HG03039 (cell line): Measurements from ENCODE around the gene MAEA.
"Not testable (repeated sequence)": the region's sequence is repeated elsewhere in the genome, so short reads cannot be mapped to it uniquely, and the experiment has no call there.

Experiments
- ATAC-seq: cut with Tn5 transposase; IDR thresholded peaks from one replicate; pipeline ENCODE4 v1.9.1; 2021; ENCODE audit warnings: mild to moderate bottlenecking, moderate library complexity; ENCODE audit not compliant: unreplicated experiment

The MAEA gene

DNA sequence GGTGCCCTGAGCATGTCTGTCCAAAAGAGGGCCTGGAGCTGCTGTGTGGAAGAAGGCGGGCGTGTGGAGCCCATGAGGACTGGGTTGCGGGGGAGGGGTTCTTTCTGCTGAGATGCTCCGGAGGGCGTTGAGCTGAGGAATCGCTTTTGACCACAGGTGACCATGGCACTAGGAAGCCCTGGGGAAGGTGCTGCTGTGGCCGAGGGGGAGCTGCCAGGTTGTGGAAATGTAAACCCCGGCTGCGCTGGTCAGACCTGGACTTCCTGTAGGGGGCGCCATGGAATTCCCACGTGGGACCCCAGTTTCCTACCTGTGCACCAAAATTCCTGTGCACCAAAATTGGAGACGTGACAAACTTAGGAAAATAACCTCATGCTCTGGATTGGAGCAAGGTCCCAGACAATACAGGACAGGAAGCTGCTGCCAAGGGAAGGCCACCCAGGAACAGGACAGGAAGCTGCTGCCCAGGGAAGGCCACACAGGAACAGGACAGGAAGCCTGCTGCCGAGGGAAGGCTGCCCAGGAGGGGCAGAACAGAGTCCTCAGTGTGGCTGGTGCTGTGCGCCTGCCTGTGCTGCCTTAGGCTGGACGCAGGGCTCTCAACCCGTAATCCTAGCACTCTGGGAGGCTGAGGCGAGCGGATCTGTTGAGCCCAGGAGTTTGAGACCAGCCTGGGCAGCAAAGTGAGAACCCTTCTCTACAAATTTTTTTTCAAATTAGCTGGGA, 29.0 kb downstream of the MAEA start:
- ATAC-seq = no peak

DNA sequence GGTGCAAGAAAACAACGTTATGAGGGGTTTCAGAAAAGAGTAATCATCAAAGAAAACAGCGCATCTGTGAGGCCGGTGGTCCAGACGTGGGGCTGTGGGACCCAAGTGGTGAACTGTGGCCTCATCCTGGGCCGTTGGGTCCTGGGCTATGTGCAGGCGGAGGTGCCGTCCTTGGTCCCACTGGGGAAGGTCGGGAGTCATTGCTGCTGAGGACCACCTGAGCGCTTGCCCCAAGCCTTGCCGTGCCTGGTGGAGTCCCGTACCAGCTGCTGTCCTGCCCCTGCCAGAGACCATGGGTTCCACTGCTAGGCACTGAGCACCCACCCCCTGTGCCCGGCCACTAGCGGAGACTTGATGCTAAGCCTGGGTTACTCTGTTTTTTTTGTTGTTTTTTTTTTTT, 31.8 kb downstream of the MAEA start:
- ATAC-seq = no peak

DNA sequence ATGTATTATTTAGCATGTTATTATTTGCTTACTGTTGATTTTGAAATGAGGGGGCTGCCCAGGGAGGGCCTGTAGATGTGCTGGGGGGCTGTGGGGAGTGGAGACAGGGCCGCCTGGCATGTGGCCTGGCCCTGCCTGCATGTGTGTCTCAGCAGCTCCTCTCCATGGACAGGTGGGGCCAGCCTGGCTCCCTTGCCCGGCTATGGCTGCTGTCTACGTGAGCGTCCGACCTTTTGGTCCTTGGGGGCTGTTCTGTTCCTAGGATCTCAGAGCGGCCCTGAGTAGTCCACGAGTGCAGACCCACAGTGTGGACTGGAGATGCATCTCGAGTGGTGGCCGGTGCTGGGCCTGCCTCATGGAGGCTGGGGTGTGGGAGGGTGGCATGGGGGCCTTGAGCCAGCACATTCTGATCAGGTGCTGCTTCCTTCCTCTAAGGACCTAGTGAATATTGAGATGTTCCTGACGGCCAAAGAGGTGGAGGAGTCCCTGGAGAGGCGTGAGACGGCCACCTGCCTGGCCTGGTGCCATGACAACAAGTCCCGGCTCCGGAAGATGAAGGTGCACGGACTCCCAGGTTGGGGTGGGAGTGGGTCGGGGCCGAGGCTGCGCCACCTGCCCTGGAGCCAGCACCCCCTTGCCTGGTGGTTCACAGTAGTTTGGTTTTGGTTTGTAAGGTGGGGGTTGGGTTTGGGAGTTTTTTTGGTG, 32.4 kb downstream of the MAEA start:
- no peak for ATAC-seq

DNA sequence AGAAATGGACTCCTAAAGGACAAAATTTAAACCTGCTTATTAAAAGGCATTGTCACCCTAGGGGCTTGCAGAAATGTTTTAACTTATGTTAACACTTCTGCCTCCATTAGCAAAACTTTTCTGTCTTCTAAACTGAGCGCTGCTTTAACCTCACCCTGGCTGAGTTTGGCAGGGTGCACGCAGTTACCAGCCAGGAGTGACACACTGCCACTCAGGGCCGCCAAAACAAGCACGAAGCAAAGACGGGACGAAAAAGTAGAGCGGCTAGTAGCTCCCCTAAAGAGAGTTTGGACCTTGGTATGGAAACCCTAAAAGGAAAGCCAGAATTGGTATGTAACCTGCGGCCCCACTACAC, 33.6 kb downstream of the MAEA start:
- no peak for ATAC-seq

DNA sequence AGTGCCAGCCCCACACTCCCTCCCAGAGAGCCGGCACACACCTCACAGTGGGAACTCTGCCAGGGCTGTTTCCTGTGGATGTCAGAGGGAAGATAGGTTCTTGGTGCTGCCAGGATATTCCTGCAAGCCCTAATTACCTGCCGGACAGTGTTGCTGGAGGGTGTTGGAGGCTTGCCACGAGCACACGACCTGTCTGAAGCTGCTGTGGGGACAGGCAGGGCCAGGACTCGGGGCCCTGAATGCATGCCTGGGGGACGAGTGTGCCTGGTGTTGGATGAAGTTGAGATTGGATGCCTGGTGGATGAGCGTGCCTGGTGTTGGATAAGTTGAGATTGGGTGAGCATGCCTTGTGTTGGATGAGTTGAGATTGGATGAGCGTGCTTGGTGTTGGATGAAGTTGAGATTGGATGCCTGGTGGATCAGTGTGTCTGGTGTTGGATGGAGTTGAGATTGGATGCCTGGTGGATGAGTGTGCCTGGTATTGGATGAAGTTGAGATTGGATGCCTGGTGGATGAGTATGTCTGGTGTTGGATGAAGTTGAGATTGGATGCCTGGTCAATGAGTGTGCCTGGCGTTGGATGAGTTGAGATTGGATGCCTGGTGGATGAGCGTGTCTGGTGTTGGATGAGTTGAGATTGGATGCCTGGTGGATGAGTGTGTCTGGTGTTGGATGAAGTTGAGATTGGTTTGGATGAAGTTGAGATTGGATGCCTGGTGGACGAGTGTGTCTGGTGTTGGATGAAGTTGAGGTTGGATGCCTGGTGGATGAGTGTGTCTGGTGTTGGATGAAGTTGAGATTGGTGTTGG, 34.1 kb downstream of the MAEA start:
- no peak for ATAC-seq

DNA sequence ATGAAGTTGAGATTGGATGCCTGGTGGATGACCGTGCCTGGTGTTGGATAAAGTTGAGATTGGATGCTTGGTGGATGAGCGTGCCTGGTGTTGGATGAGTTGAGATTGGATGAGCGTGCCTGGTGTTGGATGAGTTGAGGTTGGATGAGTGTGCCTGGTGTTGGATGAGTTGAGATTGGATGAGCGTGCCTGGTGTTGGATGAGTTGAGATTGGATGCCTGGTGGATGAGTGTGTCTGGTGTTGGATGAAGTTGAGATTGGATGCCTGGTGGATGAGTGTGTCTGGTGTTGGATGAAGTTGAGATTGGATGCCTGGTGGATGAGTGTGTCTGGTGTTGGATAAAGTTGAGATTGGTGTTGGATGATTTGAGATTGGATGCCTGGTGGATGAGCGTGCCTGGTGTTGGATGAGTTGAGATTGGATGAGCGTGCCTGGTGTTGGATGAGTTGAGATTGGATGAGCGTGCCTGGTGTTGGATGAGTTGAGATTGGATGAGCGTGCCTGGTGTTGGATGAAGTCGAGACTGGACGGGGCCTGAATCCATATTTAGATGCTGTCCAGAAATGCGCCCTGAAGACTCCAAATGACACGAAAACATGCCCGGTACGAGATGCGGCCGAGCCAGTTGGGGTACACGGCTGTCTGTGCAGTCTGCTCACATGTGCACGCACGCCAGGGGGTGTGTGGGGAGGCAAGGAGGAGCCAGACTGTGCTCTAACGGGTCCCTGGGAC, 34.9 kb downstream of the MAEA start:
- ATAC-seq = not testable (repeated sequence)

DNA sequence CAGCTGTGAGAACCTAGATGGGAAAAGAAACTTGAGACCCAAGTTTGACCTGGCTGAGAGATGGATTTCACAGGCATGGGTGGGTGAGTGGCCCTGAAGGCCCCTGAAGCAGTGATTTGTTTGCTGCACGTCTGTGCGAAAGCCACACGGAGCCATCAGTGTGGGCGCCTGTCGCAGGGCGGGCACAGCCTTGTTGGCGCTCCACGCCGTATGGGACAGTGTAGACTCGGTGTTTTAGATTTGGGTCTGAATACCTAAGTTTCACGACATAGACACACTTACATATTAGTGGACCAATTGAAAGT, 35.4 kb downstream of the MAEA start:
- no peak for ATAC-seq

DNA sequence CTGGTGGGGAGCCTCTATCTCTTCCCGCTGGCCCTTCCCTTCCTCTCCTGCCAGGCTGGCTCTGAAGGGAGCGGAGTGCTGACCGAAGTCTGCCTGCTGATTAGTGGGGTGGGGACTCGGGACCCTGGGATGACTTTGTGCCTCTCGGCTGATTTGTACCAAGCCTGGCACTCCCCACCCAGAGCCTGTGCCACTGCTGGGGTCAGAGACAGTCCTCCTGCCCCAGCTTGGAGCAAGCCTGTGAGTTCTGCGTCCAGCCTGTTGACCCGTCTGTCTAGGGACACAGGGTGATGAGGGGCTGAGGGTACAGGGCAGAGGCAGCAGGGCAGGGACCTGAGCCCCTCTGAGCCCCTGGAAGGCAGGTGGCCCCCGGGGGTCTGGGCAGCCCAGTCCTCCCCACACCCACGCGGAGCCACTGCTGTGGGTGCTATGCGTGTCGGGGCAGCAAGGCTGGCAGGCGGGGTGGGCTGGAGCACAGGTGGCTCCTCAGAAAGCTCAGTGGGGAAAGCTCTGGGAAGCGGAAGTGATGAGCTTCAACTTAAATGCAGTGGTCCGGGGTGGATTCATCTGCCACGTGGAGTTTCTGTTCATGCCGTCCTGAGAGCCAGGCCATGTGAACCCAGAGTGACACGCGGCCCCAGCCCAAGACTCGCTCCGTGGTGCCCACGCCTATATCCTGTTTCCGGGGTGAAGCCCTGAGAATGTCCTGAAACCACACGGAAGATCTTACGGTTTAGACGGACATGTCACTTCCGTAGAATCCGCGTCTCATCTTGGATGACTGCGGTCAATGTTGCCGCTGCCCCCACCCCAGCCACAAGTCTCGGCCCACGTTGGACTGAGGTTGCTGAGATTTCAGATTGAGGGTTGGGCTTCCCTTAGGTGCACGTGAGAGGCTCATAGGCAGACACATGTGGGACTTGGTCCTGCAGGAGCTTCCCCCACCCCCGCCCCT, 36.3 kb downstream of the MAEA start:
- ATAC-seq = no peak

DNA sequence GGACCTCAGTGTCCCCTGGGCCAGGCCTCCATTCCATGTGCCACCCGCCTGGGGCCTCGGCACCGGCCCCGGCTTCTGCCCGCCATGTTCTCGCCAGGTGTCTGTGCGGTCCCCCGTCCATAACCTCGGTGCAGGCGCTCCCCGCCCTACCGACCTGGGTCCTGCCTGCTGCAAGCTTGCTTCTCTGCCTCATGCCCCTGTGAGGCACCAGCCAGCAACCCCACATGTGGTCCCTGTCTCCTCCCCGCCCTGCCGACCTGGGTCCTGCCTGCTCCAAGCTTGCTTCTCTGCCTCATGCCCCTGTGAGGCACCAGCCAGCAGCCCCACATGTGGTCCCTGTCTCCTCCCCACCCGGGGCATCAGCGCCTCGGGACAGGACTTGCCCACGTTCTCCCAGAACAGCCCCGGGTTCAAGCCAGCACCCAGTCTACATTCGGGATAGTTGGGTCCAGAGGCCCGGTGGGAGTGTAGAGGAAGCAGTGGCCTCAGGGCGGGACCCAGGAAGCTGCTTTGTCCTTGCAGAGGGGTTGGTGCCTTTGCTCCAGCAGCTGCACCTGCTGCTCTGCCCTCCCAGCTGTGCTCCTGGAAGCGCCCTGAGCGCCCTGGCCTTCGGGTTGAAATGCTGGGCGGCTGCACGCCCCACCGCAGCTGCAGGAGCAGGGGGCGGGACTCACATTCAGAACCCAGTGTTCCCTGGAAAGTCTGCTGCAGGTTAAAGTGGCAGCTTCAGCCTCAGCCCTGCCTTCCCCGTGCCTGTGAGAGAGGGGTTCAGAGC, 37.2 kb downstream of the MAEA start:
- ATAC-seq = no peak

DNA sequence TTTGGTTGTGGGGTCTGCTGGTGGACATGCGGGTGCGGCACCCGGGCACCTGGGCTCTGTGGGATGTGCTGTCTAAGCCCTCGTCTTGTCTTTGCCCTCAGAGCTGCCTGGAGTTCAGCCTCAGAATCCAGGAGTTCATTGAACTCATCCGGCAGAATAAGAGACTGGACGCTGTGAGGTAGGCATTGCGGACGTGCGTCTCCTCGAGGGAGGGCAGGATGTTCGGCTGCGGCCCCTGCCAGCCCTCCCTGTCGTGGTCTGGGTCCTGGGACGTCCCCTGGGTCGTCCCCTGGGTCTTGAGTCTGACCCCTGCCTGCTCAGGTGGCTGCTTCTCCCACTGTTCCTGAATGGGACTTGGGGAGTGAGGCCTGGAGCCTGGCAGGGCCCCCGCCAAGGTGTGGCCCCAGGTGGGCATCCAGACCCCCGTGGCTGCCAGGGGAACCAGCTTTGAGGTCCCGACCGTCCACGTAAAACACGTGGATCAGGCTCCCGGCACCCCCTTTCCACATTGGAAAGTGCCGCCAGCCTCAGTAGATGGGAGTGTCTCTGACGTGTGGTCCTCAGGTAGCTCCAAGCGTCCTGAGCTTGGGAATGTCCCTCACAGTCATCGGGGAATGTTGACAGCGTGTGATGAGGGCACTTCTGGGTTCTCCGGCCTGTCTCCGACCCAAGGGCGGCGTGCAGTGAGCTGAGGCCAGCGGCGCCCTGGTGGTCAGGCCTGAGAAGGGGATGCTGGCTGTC, 38.0 kb downstream of the MAEA start:
- no peak for ATAC-seq

DNA sequence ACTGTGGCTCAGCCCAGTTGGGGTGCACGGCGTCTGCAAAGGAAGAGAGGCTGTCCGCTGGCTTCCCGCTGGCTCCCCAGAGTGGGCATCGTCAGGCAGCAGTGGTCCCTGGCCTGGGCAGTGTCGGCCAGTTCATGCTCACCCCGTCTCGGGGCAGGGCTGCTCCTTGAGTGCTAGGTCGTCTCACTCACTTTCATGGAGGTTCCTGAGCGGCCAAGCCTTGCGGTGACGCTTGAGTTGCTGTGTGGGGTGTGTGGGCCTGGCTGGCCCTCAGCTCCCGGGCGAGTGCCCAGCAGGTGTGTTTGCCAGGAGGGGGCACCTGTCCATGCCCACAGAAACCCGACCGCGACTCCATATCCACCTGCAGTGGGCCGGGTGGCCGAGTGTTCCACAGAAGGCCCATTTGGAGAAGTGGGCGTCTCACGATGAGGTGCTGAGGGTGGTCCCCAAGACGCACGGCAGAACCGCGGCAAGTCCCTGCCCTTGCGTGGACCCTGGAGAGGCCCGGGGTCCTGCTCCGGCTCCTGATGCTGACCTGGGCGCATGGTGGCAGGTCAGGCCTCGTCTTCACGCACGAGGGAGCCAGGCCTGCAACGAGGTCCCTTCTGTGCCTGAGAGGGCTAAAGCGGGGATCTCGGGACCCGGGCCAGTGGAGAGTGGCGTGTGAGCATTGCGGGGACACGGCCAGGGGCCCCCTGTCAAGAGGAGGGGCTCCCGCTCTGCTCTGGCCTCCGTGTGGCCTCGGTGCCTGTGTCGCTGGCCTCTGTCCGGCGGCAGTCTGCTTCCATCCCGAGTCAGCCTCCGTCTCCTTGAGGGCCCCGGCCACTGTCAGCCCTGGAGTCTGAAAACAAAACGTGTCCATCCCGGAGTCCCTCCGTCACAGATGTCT, 38.8 kb downstream of the MAEA start:
- no peak for ATAC-seq

DNA sequence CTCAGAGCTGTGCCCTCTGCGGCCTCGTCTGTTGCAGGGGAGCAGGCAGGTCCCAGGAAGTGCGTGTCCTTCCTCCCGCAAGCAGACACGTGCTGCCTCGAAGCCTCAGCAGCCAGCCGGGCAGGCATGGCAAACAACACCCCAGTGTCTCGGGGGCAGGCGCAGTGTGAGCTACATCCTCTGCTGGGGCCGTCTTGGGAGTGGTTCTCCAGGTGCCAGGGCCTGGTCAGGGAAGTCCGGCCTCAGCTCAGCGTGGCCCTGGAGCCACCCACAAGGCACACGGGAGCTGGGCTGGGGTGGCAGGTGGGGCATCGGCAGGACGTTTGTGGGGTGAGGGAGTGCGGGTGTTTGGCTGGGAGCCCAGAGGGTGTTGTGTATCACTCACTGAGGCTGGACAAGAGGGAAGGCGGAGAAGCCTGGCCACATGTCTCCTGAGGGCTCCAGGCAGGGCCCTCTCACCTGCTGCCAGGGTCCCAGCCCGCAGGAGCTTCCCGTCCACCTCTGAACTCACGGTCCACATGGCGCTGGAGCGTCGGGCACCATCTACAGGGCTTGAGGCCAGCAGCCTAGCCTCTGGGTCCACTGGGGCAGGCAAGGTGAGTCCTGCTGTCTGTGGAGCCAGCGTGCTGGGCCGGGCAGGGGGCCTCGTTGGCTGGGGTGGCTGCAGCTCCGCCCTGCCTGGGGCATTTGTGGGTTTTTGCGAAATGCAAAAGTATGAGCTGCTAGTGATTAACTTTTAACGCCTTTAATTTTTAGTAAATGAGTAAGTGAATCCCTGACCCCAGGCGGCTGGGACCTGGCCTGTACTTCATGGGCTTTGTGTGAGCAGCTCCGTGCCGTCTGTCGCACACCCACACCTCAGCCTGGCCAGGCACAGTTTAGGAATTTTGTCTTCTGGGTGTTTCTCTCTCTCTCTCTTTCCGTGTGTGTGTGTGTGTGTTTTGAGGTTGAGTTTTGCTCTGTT, 40.0 kb downstream of the MAEA start:
- ATAC-seq = no peak

DNA sequence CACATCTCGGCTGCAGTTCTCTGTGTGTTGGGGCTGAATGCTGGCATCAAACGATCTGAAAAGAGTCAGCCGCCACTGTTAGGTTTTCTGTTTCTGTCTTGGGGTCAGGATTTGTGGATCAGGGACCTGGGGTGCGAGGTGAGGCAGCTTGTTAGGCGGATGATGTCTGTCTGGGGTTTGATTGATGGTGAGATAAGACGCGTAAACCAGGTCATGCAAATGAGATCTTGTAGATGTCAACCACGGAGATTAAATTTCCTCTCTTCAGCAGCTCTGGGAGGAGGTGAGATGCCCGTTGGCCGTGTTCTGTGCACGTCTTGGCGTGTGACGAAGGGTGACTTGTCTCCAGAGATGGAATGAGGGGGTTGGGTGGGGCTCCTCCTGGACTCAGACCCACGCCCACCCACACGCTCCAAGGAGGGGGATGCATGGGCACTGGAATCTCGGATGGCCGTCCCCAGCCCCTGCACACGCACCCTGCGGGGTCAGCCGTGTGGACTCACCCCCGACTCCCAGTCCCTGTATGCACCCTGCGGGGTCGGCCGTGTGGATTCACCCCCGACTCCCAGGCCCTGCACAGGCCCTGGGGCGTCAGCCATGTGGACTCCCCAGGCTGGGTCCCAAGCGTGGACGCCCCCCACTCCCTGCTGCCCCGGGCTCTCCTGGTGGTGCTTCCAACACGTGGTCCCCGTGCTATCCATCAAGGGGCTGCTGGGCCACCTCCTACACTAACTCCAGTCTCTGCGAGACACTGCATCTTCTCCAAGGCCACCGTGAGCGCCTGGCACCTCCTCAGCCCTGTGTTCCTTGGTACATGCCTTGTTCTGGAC, 41.3 kb downstream of the MAEA start:
- no peak for ATAC-seq

DNA sequence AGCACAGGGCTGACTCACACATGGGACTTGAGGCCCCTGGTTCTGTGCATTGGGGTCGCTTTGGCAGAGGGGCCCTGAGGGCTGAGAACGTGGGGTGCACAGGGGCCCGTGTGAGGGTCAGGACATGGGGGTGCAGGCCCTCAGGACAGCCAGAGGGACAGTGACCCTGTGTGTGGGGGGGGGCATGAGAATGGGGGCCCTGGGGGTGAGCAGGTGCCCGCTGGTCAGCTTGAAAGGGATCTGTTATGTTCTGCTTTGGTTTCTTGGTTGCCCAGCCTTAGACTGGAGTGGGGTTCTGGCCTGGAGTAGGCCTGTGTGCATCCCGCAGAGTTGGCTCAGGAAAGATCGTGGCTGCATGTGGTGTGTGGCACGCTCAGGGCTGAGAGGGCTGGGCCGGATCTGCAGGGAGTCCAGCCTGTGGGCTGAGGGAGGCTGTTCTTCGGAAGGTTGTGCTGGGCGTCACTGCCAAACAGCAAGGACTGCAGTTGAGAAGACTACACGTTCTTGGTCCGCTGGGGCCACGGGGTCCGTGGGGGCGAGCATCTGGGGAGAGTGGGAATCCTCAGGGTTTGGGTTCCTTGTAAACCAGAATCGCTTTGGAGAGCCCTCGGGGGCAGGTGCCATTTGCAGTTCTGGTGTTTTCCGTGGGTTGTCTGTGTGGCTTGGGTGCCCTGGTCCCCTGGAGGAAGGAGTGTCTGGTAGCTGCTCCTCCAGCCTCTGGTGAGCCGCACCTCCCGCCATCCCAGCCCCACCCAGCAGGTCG, 42.1 kb downstream of the MAEA start:
- no peak for ATAC-seq

DNA sequence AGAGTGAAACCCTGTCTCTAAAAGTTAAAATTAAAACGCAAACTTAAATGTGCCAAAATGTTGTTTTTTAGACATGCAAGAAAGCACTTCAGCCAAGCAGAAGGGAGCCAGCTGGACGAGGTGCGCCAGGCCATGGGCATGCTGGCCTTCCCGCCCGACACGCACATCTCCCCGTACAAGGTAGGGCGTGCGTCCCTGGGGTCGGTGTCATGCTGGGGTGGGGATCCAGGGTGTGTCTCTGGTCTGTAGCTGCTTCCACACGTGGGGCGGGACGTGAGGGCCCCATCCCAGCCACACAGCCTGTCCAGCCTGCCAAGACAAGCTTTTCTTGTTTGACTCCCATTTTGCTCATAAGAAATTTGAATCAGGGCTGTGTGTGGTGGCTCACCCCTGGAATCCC, 43.0 kb downstream of the MAEA start:
- ATAC-seq = no peak
